OCI-LY1 (cell line): ENCODE measurements around the gene HMHB1.
A peak's percentile ranks its signal among the peaks of the same experiment; 100 is the strongest.

Experiments used
- H2AFZ ChIP-seq: fragments of 200-600 bp; sonication (generic), shearing (Covaris generic); 2 replicates; pipeline ENCODE4 v1.6.0; 2014; ENCODE audit warnings: antibody characterized with exemption, mild to moderate bottlenecking, low read length
- H3F3A ChIP-seq: fragments of 200-600 bp; sonication (generic), shearing (Covaris generic); 2 replicates; pipeline ENCODE4 v1.6.0; 2014; ENCODE audit warnings: mild to moderate bottlenecking, antibody characterized with exemption, low read length, moderate library complexity; ENCODE audit not compliant: insufficient read depth
- H3K27ac ChIP-seq: fragments of 200-600 bp; sonication (generic); 2 replicates; pipeline ENCODE4 v1.5.1; 2014; ENCODE audit warnings: low read length, mixed run types, mild to moderate bottlenecking, low read depth; ENCODE audit not compliant: poor library complexity, severe bottlenecking
- H3K27me3 ChIP-seq: fragments of 200-600 bp; sonication (generic); 2 replicates; pipeline ENCODE4 v1.6.0; 2014; ENCODE audit warnings: antibody characterized with exemption, mild to moderate bottlenecking, low read length, moderate library complexity; ENCODE audit not compliant: insufficient read depth
- H3K36me3 ChIP-seq: fragments of 200-600 bp; sonication (generic); 2 replicates; pipeline ENCODE4 v1.6.1; 2014; ENCODE audit warnings: mild to moderate bottlenecking, antibody characterized with exemption, low read length, moderate library complexity, mixed read lengths; ENCODE audit not compliant: insufficient read depth
- H3K4me1 ChIP-seq: fragments of 200-600 bp; sonication (generic); 2 replicates; pipeline ENCODE4 v1.5.1; 2014; ENCODE audit warnings: mild to moderate bottlenecking, low read length, moderate library complexity; ENCODE audit not compliant: insufficient read depth, severe bottlenecking
- H3K4me2 ChIP-seq: fragments of 200-600 bp; sonication (generic), shearing (Covaris generic); 2 replicates; pipeline ENCODE4 v1.6.1; 2014; ENCODE audit warnings: low read length
- H3K4me3 ChIP-seq: fragments of 200-600 bp; sonication (generic); 2 replicates; pipeline ENCODE4 v1.5.1; 2014; ENCODE audit warnings: low read length, low read depth, mild to moderate bottlenecking, mixed read lengths; ENCODE audit not compliant: poor library complexity, severe bottlenecking
- H3K79me2 ChIP-seq: fragments of 200-600 bp; shearing (Covaris generic); 2 replicates; pipeline ENCODE4 v1.6.1; 2016; ENCODE audit warnings: mixed run types, low read length, mixed read lengths; ENCODE audit not compliant: insufficient read depth
- H3K9ac ChIP-seq: fragments of 200-600 bp; sonication (generic), shearing (Covaris generic); 2 replicates; pipeline ENCODE4 v1.6.1; 2014; ENCODE audit warnings: mild to moderate bottlenecking, low read length, mixed read lengths
- H3K9me2 ChIP-seq: fragments of 200-600 bp; sonication (generic), shearing (Covaris generic); 2 replicates; pipeline ENCODE4 v1.6.1; 2014; ENCODE audit warnings: low read depth, mild to moderate bottlenecking, low read length, mixed read lengths
- H3K9me3 ChIP-seq: fragments of 200-600 bp; shearing (Covaris generic); 2 replicates; pipeline ENCODE4 v1.6.1; 2014; ENCODE audit warnings: low read length, mixed read lengths
- H4K20me1 ChIP-seq: fragments of 200-600 bp; sonication (generic), shearing (Covaris generic); 2 replicates; pipeline ENCODE4 v1.6.0; 2016; ENCODE audit warnings: mild to moderate bottlenecking, low read length; ENCODE audit not compliant: insufficient read depth
- CTCF ChIP-seq: fragments of 200-600 bp; sonication (generic), shearing (Covaris generic); IDR thresholded peaks from 2 replicates; pipeline ENCODE4 v1.5.1; 2017; ENCODE audit warnings: mild to moderate bottlenecking, antibody characterized with exemption, low read length, moderate library complexity, mixed read lengths
- EZH2 ChIP-seq: fragments of 200-600 bp; sonication (generic), shearing (Covaris generic); IDR thresholded peaks from 2 replicates; pipeline ENCODE4 v1.8.0; 2017; ENCODE audit warnings: borderline replicate concordance, mixed run types, mild to moderate bottlenecking, antibody characterized with exemption, low read length, moderate library complexity, mixed read lengths

Gene HMHB1

GRCh38 chr5:143793249-143793648 is 18.7 kb upstream of the HMHB1 start:
- Histone ChIP-seq H3K36me3 (no peaks in the 10 kb centered on the region), H3K4me2 (peak overlapping the region; percentile 27; the same call in 1 of the 2 replicates), H4K20me1 (no peaks in the 10 kb centered on the region), H3K4me1 (peaks cover 29% of the 10 kb centered on the region), H3K9me3 (no peaks in the 10 kb centered on the region), H3K27me3 (no peaks in the 10 kb centered on the region), H3K4me3 (no peak overlapping the region), H2AFZ (peak overlapping the region; percentile 76), H3K9ac (peak overlapping the region; percentile 27; the same call in 1 of the 2 replicates), H3K79me2 (no peaks in the 10 kb centered on the region), H3F3A (no peaks in the 10 kb centered on the region), H3K9me2 (no peaks in the 10 kb centered on the region), H3K27ac (peak overlapping the region; percentile 54)
- TF ChIP-seq CTCF (no peak), EZH2 (no peak)

GRCh38 chr5:143796125-143796524 is 15.8 kb upstream of the HMHB1 start:
- Histone ChIP-seq H3K4me1 (peaks cover 53% of the 10 kb centered on the region), H3K36me3 (no peaks in the 10 kb centered on the region), H3K4me3 (no peak overlapping the region), H3K4me2 (no peak overlapping the region), H3K27ac (no peak overlapping the region), H3K9ac (no peak overlapping the region), H3F3A (no peaks in the 10 kb centered on the region), H3K27me3 (no peaks in the 10 kb centered on the region), H4K20me1 (no peaks in the 10 kb centered on the region), H3K9me3 (no peaks in the 10 kb centered on the region), H3K79me2 (no peaks in the 10 kb centered on the region), H2AFZ (no peak overlapping the region), H3K9me2 (no peaks in the 10 kb centered on the region)
- TF ChIP-seq CTCF (no peak), EZH2 (no peak)

- Histone ChIP-seq H3K4me1 (peaks cover 57% of the 10 kb centered on the region), H3F3A (no peaks in the 10 kb centered on the region), H3K4me3 (no peak overlapping the region), H4K20me1 (no peaks in the 10 kb centered on the region), H3K9me3 (no peaks in the 10 kb centered on the region), H3K9me2 (no peaks in the 10 kb centered on the region), H3K79me2 (no peaks in the 10 kb centered on the region), H3K27me3 (no peaks in the 10 kb centered on the region), H3K4me2 (no peak overlapping the region), H2AFZ (no peak overlapping the region), H3K27ac (no peak overlapping the region), H3K36me3 (no peaks in the 10 kb centered on the region), H3K9ac (no peak overlapping the region)
- TF ChIP-seq EZH2, result no peak
- TF ChIP-seq CTCF, result no peak
Observed at GRCh38 chr5:143796753-143797152, 15.2 kb upstream of the HMHB1 start.
